ENCODE results near the gene AIF1.

AIF1 gene

GRCh38 chr6:31663961-31664789 is 49.1 kb downstream of the AIF1 start:
- DNase-seq (ENCODE audit: low spot score), result peak; percentile 37

GRCh38 chr6:31664790-31665500 is 49.9 kb downstream of the AIF1 start, which contains the start of gene GPANK1:
TSS of gene GPANK1 (minus strand) at chr6:31664997. CDS start at chr6:31664478, 519 bp downstream.
- DNase-seq (ENCODE audit: low spot score), result peak; percentile 92

DNA sequence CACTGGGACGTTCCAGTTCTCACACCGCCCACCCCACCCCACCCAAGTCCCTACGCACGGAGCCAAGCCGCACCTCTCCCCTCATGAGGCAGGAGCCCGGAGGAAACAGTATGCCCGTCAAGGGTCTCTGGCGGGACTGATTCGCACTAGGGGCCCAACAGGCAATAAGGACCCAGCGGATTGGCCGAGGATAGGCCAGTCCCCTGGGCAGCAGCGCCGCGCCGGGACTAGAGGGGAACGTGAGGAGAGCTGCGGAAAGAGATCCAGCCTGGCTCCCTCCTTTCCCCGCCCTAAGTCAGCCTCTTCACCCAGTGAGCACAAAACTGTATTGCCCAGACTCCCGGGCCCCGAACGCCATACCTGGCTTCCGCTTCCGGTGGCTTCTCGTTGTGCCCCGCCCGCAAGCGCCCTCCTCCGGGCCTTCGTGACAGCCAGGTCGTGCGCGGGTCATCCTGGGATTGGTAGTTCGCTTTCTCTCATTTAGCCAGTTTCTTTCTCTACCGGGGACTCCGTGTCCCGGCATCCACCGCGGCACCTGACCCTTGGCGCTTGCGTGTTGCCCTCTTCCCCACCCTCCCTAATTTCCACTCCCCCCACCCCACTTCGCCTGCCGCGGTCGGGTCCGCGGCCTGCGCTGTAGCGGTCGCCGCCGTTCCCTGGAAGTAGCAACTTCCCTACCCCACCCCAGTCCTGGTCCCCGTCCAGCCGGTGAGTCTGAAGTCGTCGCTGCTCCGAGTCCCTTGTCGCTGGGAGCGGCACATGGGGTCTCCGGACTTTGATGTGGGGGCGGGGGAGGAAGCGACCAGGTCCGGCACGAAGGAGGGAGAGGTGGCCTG is 50.7 kb downstream of the AIF1 start, which contains the start of gene CSNK2B:
TSS of gene CSNK2B (plus strand) at position 580 of the 836 bp plus-strand sequence. CDS start 752 bp downstream, outside the sequence.
- peak; percentile 96 for DNase-seq (ENCODE audit: low spot score)

- no peak for DNase-seq (ENCODE audit: low spot score)
Observed at GRCh38 chr6:31666337-31666965, 51.4 kb downstream of the AIF1 start.

All from SW480 (cell line).